IPS-18c (cell line): Measurements from ENCODE around the gene NKD2.
"Not testable (repeated sequence)": the region's sequence is repeated elsewhere in the genome, so short reads cannot be mapped to it uniquely, and the experiment has no call there.

ENCODE experiments used
- H3K4me3 ChIP-seq: 2 replicates; pipeline ENCODE4 v1.7.0; 2013; ENCODE audit warnings: low read depth, mild to moderate bottlenecking, low read length, moderate library complexity; ENCODE audit not compliant: insufficient read depth
- H3K9me3 ChIP-seq: one replicate; pipeline ENCODE4 v1.6.1; 2013; ENCODE audit warnings: mild to moderate bottlenecking, low read length, moderate library complexity; ENCODE audit not compliant: control insufficient read depth, insufficient read depth

The NKD2 gene

GRCh38 chr5:972575-972974, 36.0 kb upstream of the NKD2 start:
- not testable (repeated sequence) for H3K9me3 ChIP-seq, H3K4me3 ChIP-seq

DNA sequence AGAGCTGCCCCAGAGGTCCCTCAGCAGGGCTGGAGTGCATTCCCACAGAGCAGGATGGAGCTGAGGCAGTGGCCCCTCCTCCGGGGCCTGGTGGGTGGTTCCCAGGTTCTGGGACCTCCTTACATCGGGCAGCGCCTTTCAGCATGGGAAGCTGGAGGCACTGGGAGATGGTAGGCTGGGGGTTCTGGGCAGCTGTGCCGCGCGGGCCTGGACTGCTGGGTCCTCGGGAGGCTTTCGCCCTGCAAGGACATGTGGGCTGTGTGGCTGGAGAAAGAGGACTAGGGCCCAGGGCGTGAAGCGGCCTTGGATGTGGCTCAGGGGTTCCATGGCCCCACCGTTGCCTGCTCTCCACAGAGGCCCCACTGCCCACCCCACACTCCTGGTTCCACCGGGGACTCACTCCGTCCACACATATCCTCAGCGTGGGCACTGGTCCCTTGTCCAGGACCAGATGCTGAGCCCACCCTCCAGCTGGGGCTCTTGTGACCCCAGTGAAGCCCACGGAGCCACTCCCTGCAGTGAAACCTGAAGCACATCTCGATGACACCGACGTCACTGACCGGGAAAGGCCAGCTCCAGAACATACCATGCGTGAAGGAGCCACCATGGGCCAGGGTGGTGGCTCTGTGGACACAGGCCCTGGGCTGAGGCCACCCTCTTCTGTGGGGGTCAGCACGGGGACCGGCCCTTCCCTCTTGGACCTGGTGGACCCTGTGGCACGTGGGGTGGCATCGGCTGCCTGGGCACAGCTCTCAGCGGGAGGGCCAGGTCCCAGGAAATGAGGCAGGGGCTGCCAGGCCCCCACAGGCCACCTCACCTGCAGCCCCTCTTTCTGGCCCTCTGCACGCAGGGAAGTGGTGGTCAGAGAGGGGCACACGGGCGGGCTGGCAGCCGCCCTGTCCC, 31.5 kb upstream of the NKD2 start:
- no peaks in the 10 kb centered on the region for H3K9me3 ChIP-seq

DNA sequence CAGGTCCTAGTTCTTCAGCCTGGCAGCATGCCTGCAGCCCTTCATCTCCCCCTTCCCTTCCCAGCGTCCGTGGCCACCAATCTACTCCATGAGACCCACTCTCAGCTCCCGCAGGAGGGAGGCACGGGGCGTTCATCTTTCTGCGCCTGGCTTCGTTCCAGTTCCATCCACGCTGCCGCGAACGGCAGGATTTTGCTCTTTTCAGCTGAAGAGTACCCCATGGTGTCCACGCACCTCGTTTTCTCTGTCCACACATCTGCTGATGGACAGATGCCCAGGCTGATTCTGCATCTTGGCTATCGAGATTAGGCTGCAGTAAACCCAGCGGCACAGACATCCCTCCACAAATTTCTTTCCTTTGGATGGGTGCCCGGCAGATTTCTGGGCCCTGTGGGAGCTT, 30.5 kb upstream of the NKD2 start:
- H3K4me3 ChIP-seq: no peak overlapping the region
- no peaks in the 10 kb centered on the region for H3K9me3 ChIP-seq

More for the DNA sequence above, 31.5 kb upstream of the NKD2 start:
- no peak overlapping the region for H3K4me3 ChIP-seq

DNA sequence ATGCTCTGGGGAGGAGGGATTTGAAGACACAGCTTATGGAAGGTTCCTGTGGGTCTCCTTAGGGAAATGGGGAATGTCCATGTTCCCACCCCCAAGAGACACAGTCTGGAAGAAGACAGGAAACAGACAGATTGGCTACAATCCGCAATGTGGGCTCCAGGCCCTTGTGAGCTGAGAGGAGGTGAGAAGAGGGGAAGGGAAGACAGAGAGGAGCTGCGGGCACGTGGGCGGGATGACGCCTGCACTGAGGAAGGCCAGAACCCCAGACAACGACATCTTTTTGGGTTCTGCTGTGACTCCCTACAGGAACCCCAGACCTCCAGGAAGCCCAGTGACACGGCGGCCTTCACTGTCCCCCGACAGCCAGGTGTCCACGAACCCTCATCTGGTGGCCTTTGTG, 29.9 kb upstream of the NKD2 start:
- Histone ChIP-seq H3K9me3 (no peaks in the 10 kb centered on the region), H3K4me3 (no peak overlapping the region)

- Histone ChIP-seq H3K9me3 (no peaks in the 10 kb centered on the region), H3K4me3 (no peak overlapping the region)
Observed at GRCh38 chr5:979100-979817, 29.3 kb upstream of the NKD2 start.

GRCh38 chr5:980001-980588, 28.5 kb upstream of the NKD2 start:
- no peaks in the 10 kb centered on the region for H3K9me3 ChIP-seq

GRCh38 chr5:980966-981365, 27.6 kb upstream of the NKD2 start:
- H3K4me3 ChIP-seq: no peak overlapping the region

More at GRCh38 chr5:980001-980588, 28.5 kb upstream of the NKD2 start:
- no peak overlapping the region for H3K4me3 ChIP-seq

GRCh38 chr5:981456-981855, 27.1 kb upstream of the NKD2 start:
- Histone ChIP-seq H3K9me3 (no peaks in the 10 kb centered on the region), H3K4me3 (no peak overlapping the region)

More at GRCh38 chr5:980966-981365, 27.6 kb upstream of the NKD2 start:
- H3K9me3 ChIP-seq: no peaks in the 10 kb centered on the region

- H3K4me3 ChIP-seq: no peak overlapping the region
- H3K9me3 ChIP-seq: no peaks in the 10 kb centered on the region
Observed at GRCh38 chr5:982377-983237, 26.0 kb upstream of the NKD2 start.

DNA sequence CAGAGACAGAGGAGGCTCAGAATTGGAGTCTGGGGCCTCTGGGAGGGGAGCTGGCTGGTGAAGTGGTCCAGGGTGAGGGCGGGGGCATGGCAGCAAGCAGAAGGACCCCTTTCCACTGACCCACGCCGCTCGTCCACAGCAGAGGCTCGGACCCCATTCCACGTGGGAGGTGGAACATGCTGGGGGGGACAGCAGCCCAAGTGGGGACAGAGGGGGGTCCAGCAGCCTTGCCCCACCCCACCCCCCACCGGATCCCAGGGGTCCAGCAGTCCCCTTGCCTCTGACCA, 25.4 kb upstream of the NKD2 start:
- Histone ChIP-seq H3K9me3 (no peaks in the 10 kb centered on the region), H3K4me3 (no peak overlapping the region)

DNA sequence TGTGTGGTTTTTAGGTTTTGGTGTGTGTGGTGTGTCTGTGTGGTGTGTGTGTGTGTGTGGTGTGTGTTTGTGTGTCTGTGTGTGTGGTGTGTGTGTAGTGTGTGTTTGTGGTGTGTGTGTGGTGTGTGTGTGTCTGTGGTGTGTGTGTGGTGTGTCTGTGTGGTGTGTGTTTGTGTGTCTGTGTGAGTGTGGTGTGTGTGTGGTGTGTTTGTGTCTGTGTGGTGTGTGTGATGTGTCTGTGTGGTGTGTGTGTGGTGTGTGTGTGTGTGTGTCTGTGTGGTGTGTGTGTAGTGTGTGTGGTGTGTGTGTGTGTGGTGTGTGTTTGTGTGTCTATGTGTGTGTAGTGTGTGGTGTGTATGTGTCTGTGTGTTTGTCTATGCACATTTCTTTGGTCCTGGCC, 25.0 kb upstream of the NKD2 start:
- Histone ChIP-seq H3K9me3 (no peaks in the 10 kb centered on the region), H3K4me3 (no peak overlapping the region)

DNA sequence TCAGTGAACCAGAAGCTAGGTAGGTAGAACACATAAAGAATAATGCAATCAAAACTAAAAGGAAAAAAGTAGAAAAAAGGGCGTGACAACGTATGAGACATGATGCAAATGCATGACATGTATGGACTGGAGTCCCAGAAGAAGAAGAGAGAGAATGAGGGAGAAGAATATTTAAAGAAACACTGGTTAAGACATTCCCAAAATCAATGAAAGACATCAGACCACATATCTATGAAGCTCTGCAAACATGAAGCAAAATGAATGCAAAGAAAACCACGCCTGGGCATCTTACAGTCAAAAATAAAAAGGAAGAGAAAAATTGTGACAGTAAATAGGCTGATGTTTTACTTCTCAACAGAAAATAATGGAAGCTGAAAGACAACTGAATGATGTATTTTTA, 23.8 kb upstream of the NKD2 start:
- Histone ChIP-seq H3K9me3 (no peaks in the 10 kb centered on the region), H3K4me3 (no peak overlapping the region)

- no peaks in the 10 kb centered on the region for H3K9me3 ChIP-seq
- no peak overlapping the region for H3K4me3 ChIP-seq
Observed at GRCh38 chr5:987761-988160, 20.8 kb upstream of the NKD2 start.

GRCh38 chr5:988322-988721, 20.3 kb upstream of the NKD2 start:
- Histone ChIP-seq H3K4me3 (no peak overlapping the region), H3K9me3 (no peaks in the 10 kb centered on the region)

DNA sequence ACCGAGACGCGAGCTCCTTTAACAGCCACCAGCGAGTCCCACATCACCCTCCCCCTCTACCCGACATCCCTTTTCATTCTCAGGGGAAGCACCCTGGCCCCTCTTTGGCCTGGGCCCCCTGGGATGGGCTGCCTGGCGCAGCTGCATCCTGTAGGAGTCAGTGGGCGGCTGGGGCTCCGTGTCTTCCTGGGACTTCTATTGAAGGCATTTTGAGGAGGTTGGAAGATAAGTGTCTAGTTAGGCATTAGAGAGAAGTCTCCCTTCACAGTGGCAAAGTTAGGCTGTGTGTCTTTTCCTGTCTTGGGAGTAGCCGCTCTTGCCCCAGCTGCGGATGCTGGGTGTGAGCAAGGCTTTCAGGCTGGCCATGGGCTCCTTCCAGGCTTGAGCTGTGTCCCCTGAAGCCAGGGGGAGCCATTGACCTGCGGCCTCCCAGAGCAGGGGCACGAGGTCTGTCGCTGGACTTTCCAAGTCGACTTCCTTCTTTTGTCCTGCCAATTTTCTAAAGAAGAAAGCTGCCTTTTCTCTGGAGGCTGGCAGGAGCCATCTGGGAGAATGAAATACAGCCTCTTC, 18.6 kb upstream of the NKD2 start:
- Histone ChIP-seq H3K9me3 (no peaks in the 10 kb centered on the region), H3K4me3 (no peak overlapping the region)

- no peaks in the 10 kb centered on the region for H3K9me3 ChIP-seq
- H3K4me3 ChIP-seq: no peak overlapping the region
Observed at GRCh38 chr5:991472-992267, 16.9 kb upstream of the NKD2 start.
